ENCODE results near the gene CBR1. TPM values are rescaled to one million over a fixed set of nuclear protein-coding genes. Genes with fewer than 3 reads are reported as not detected.

CBR1 gene
- total and polyA plus RNA-seq, 2 of the 8 experiments (the other 6 are each of a cell fraction or from before 2014, with no cell fraction given) = 1.8 to 207 TPM

DNA sequence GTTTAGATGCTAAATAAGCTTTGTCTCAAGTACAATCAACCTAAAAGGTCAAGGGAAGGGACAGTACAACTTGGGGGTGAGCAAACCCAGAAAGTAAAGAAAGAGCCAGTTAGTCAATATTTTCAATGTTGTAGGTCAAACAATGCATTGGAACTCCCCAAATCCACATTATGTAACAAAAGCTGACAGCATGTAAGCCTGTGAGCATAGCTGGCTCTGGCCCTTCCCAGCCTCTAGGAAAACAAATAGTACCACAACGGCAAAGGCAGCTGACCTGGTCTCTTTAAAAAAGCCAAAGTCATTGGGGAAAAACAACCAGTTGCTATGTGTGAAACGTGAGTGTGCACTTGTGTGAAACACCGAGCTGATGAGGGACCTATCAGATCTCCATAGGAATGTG, 3.4 kb downstream of the CBR1 start:
- Histone ChIP-seq H3K4me3 (ENCODE audit: extremely low read depth in 1 of 4, insufficient read depth in 2 of 4, low read depth in 3 of 4, low read length in 4 of 4) (no peak overlapping the region), H3K4me1 (replicated peaks in 1 of 4; ENCODE audit: control insufficient read depth in 3 of 4, insufficient read depth in 4 of 4, low read length in 3 of 4) (peaks cover 0 to 9% (median 4%) of the 10 kb centered on the region in 4 experiments; a peak in 6 of 7 replicates), H3K79me2 (ENCODE audit: control insufficient read depth in 1 of 2, insufficient read depth in 2 of 2, low read length in 2 of 2) (peaks cover 0 to 8% of the 10 kb centered on the region in 2 experiments; a peak in 1 of 4 replicates), H3K4ac (replicated peaks; ENCODE audit: insufficient read length, low read depth, low read length) (no peak overlapping the region), H4K8ac (ENCODE audit: extremely low read depth, insufficient read depth, low read length) (no peak overlapping the region), H3K18ac (ENCODE audit: extremely low read depth, low read length) (no peak overlapping the region), H2BK5ac (ENCODE audit: low read depth, low read length) (no peak overlapping the region), H3K56ac (replicated peaks; ENCODE audit: insufficient read length, low read depth, low read length) (no peak overlapping the region), H4K91ac (replicated peaks; ENCODE audit: insufficient read length, low read length) (no peak overlapping the region), H2AFZ (ENCODE audit: low read length) (no peak overlapping the region), H3K27ac (ENCODE audit: low read depth, low read length) (no peak overlapping the region), H3K4me2 (ENCODE audit: insufficient read depth in 1 of 2, low read depth in 2 of 2, low read length in 2 of 2) (peak overlapping the region in 1 of 2 experiments; percentile 25; a peak in 1 of 4 replicates), H4K5ac (ENCODE audit: insufficient read length, low read depth, low read length) (no peak overlapping the region), H2BK20ac (ENCODE audit: low read length) (no peak overlapping the region), H3K9ac (replicated peaks in 1 of 4; ENCODE audit: extremely low read depth in 1 of 4, low read depth in 3 of 4, low read length in 3 of 4) (peak overlapping the region in 1 of 4 experiments; percentile 14; a peak in 1 of 7 replicates), H3K14ac (ENCODE audit: insufficient read length) (no peak overlapping the region), H3K27me3 (replicated peaks in 1 of 4; ENCODE audit: control insufficient read depth in 3 of 4, extremely low read depth in 1 of 4, insufficient read depth in 3 of 4, low read length in 3 of 4) (peaks cover 0 to 1% (median 0%) of the 10 kb centered on the region in 4 experiments; a peak in 1 of 7 replicates), H3K23me2 (ENCODE audit: low read depth, low read length) (no peaks in the 10 kb centered on the region; the same call in 1 of the 2 replicates), H2BK12ac (ENCODE audit: low read depth, low read length) (no peak overlapping the region), H3K23ac (ENCODE audit: insufficient read length) (no peak overlapping the region), H3K79me1 (ENCODE audit: low read depth, low read length) (no peaks in the 10 kb centered on the region), H2AK5ac (ENCODE audit: low read depth, low read length) (no peak overlapping the region), H4K20me1 (replicated peaks in 1 of 2; ENCODE audit: control insufficient read depth in 1 of 2, insufficient read depth in 2 of 2, low read length in 2 of 2) (no peaks in the 10 kb centered on the region), H2BK15ac (ENCODE audit: low read length) (peak overlapping the region; percentile 11; the same call in 1 of the 2 replicates), H3K36me3 (ENCODE audit: control insufficient read depth in 2 of 4, insufficient read depth in 4 of 4, low read length in 3 of 4) (peaks cover 0 to 17% (median 7%) of the 10 kb centered on the region in 4 experiments; a peak in 4 of 8 replicates), H3K9me3 (ENCODE audit: insufficient read depth in 2 of 2, low read depth in 1 of 2, low read length in 1 of 2) (peaks cover 10 to 14% of the 10 kb centered on the region in 2 experiments), H2BK120ac (replicated peaks; ENCODE audit: low read depth, low read length) (no peak overlapping the region)
- FAIRE-seq = no peak
- no peak for TF ChIP-seq KDM4A (IDR thresholded peaks at IDR 0.05; ENCODE audit: low read depth, low read length, severe bottlenecking)
- no peak for DNase-seq (ENCODE audit: low read depth in 1 of 2, low spot score in 2 of 2)
- POLR2A ChIA-PET (ENCODE audit: partially characterized antibody) = interaction anchor here (1.0 to 2.2 kb wide), 4 partner anchors 13 to 67 kb away, joined by 3 to 8 read pairs (median 4); partner anchors contain the start of gene SETD4
- CTCF ChIA-PET (ENCODE audit: partially characterized antibody) = interaction anchor here (0.6 to 5.1 kb wide), 7 partner anchors 9 to 552 kb away, joined by 3 to 48 read pairs (median 3); no protein-coding TSS in a partner anchor
- WGBS, 2 experiments (ENCODE audit: extremely low coverage in 1 of 2, insufficient coverage in 1 of 2, insufficient read length in 1 of 2, insufficient replicate concordance in 2 of 2, low coverage in 1 of 2, low lambda C conversion rate in 2 of 2, missing lambda C conversion rate in 1 of 2) = 86% methylated on average over 3 of the region's 3 CpGs; no CpG with 5 or more reads in 1 of the 2 experiments

Measured in H1 (cell line).